ENCODE data around the gene DHX29. TPM values are rescaled to one million over a fixed set of nuclear protein-coding genes. Genes with fewer than 3 reads are reported as not detected.

Gene DHX29
- polyA plus RNA-seq, 6 donors from 2014 or later = 7.0 to 19.5 (median 15.3) TPM

DNA sequence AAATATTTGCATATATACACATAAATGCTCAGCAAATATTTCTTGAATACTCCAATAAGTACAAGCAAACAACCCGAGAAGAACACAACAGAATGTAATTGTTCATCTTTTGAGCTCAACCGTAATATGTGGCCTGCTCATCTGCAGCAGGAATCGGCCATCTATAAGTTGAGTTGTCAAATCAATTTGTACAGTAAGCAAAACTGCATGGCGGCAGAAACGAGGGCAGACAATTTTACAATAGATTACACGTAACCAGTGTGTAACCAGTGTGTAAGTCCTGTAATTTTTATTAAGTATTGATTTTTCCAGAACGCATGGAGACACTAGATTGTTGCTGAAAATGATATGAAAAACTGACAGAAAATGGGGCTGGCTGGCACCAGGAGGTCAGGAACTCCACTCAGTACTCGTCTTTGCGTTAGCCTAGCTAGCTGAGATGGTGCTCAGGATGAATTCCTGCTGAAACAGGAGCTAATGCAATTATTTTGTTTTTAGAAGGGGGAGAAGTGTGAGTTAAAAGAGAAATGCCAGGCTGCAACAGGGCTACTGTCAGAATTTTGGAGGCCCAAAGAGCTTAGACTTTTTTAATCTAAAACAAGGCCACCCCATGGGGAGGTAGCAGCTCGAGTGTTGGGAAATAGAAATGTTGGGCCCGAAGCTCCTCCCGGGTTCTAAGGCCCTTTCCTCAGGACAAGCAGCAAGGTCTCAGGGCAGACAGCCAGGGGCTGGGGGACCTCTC, 682 bp downstream of the DHX29 start:
- ATAC-seq (ENCODE audit: low read depth in 2 of 2) = no peak
- H3K27me3 Mint-ChIP-seq = no peaks in the 10 kb centered on the region
- no peak overlapping the region for H3K27ac Mint-ChIP-seq
- H3K4me3 Mint-ChIP-seq = no peak overlapping the region
- no peak for DNase-seq
- peaks cover 0 to 2% (median 0%) of the 10 kb centered on the region in 7 donors for H3K9me3 Mint-ChIP-seq
- peaks cover 14 to 31% (median 21%) of the 10 kb centered on the region in 3 donors for H3K4me1 Mint-ChIP-seq
- no peaks in the 10 kb centered on the region for H3K36me3 Mint-ChIP-seq

GRCh38 chr5:55305345-55305744, 2.1 kb downstream of the DHX29 start:
- peaks cover 0 to 2% (median 0%) of the 10 kb centered on the region in 7 donors for H3K9me3 Mint-ChIP-seq
- H3K27ac Mint-ChIP-seq = no peak overlapping the region
- no peak for DNase-seq
- no peak for ATAC-seq (ENCODE audit: low read depth in 2 of 2)
- H3K4me1 Mint-ChIP-seq = peaks cover 9 to 18% (median 15%) of the 10 kb centered on the region in 3 donors
- no peaks in the 10 kb centered on the region for H3K27me3 Mint-ChIP-seq
- H3K4me3 Mint-ChIP-seq = no peak overlapping the region
- no peaks in the 10 kb centered on the region for H3K36me3 Mint-ChIP-seq

GRCh38 chr5:55304584-55304983, 2.9 kb downstream of the DHX29 start:
- ATAC-seq (ENCODE audit: low read depth in 2 of 2) (no peak), DNase-seq (no peak)
- Mint-ChIP-seq H3K36me3 (no peaks in the 10 kb centered on the region), H3K27ac (peak overlapping the region in 1 of 6 donors; percentile 19), H3K4me1 (peaks cover 11 to 16% (median 15%) of the 10 kb centered on the region in 3 donors), H3K9me3 (peaks cover 0 to 2% (median 0%) of the 10 kb centered on the region in 7 donors), H3K27me3 (no peaks in the 10 kb centered on the region), H3K4me3 (peak overlapping the region in 1 of 8 donors; percentile 6)

- Mint-ChIP-seq H3K4me1 (peaks cover 14 to 16% (median 15%) of the 10 kb centered on the region in 3 donors), H3K27me3 (no peaks in the 10 kb centered on the region), H3K36me3 (no peaks in the 10 kb centered on the region), H3K4me3 (peak overlapping the region in 1 of 8 donors; percentile 37), H3K9me3 (peaks cover 0 to 2% (median 0%) of the 10 kb centered on the region in 7 donors), H3K27ac (peak overlapping the region in 4 of 6 donors; percentile 57 to 94 (median 70))
- ATAC-seq (ENCODE audit: low read depth in 2 of 2) (no peak), DNase-seq (no peak)
These were observed 4.2 kb downstream of the DHX29 start for GRCh38 chr5:55303238-55303690.

DNA sequence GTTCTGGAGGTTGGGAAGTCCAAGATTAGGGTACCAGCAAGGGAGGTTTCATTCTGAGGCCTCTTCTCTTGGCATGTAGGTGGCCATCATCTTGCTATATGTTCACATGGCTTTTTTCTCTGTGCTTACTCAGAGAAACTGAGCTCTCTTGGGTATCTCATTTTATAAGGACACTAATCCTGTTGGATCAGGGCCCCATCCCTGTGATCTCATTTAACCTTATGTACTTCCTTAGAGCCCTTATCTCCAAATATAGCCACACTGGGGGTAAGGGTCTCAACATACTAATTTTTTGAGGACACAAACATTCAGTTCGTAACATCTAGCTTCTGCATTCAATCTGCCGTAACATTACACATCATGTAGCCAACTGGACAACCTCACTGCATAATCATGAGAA, 6.6 kb downstream of the DHX29 start:
- H3K4me1 Mint-ChIP-seq = peaks cover 14 to 16% (median 15%) of the 10 kb centered on the region in 3 donors
- H3K4me3 Mint-ChIP-seq = peak overlapping the region in 1 of 8 donors; percentile 56
- H3K27me3 Mint-ChIP-seq = no peaks in the 10 kb centered on the region
- peaks cover 0 to 5% of the 10 kb centered on the region in 2 donors for H3K36me3 Mint-ChIP-seq
- ATAC-seq (ENCODE audit: low read depth in 2 of 2) = no peak
- no peak for DNase-seq
- H3K27ac Mint-ChIP-seq = no peak overlapping the region
- H3K9me3 Mint-ChIP-seq = peaks cover 0 to 2% (median 0%) of the 10 kb centered on the region in 7 donors

- Mint-ChIP-seq H3K27ac (no peak overlapping the region), H3K4me3 (no peak overlapping the region), H3K36me3 (peaks cover 28 to 35% of the 10 kb centered on the region in 2 donors), H3K4me1 (peaks cover 0 to 5% (median 0%) of the 10 kb centered on the region in 3 donors), H3K27me3 (no peaks in the 10 kb centered on the region), H3K9me3 (no peaks in the 10 kb centered on the region)
- DNase-seq = no peak
- no peak for ATAC-seq (ENCODE audit: low read depth in 2 of 2)
These were observed 12.6 kb downstream of the DHX29 start for GRCh38 chr5:55294935-55295334.

DNA sequence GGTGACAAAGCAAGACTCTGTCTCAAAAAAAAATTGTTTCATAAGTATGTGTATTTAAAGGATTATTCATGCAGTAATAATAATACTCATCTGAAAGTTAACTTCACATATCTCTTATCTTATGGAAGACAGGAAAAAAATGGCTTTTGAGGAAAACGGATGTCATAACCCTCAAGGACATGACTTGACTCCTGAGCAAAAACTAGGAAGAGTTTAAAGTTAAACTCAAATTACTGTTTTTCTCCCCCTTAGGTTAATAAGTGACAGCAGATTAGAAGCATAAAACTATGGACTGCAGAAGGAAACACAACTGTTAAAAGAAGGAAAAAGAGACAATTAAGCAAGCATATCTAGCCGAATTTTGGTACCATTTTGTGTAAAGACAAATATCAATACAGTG, 16.5 kb downstream of the DHX29 start:
- Mint-ChIP-seq H3K4me1 (no peaks in the 10 kb centered on the region), H3K9me3 (no peaks in the 10 kb centered on the region), H3K27ac (no peak overlapping the region), H3K4me3 (no peak overlapping the region), H3K27me3 (no peaks in the 10 kb centered on the region), H3K36me3 (peaks cover 44 to 45% of the 10 kb centered on the region in 2 donors)
- DNase-seq (no peak), ATAC-seq (ENCODE audit: low read depth in 2 of 2) (no peak)

DNA sequence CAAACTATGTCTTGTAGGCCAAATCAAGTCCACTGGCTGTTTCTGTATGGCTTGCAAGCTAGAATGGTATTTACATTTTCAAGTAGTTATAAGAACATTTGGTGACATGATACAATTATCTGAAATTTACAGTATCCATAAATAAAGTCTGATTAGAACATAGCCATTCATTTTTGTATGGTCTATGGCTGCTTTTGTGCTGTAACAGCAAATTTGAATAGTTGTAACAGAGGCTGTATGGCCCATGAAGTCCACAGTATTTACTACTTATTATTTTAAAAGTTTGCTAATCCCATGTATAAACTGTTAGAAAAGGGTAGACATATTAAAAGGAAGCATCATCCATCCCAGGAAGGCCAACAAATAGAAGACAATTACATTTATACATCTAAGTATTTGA, 17.7 kb downstream of the DHX29 start:
- Mint-ChIP-seq H3K4me3 (no peak overlapping the region), H3K9me3 (no peaks in the 10 kb centered on the region), H3K27me3 (no peaks in the 10 kb centered on the region), H3K36me3 (peaks cover 37 to 44% of the 10 kb centered on the region in 2 donors), H3K4me1 (no peaks in the 10 kb centered on the region), H3K27ac (no peak overlapping the region)
- no peak for DNase-seq
- no peak for ATAC-seq (ENCODE audit: low read depth in 2 of 2)

DNA sequence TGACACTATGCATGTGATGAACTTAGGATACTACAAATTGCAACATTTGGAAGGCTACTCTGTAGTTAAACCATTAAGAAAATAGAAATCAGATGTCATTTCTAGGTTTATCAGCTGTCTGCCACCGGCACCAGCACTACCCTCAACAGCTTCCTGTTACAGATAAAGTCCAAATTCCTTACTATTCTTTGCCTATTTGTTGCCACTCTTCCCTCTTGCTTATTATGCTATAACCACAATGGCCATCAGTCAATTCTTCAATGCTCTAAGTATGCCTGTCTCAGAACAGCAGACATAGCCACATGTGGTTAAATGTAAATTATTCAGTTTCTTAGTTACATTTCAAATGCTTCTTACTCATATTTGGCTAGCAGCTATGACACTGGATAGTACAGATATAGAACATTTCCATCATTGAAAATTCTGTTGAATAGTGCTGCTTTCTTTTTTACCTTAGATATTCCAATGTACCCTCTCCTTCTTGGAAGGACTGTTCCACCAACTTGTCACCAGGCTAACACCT, 21.0 kb downstream of the DHX29 start:
- DNase-seq (no peak), ATAC-seq (ENCODE audit: low read depth in 2 of 2) (no peak)
- peaks cover 14 to 20% of the 10 kb centered on the region in 2 donors for H3K36me3 Mint-ChIP-seq
- H3K4me1 Mint-ChIP-seq = no peaks in the 10 kb centered on the region
- no peaks in the 10 kb centered on the region for H3K27me3 Mint-ChIP-seq
- H3K9me3 Mint-ChIP-seq = no peaks in the 10 kb centered on the region
- no peak overlapping the region for H3K4me3 Mint-ChIP-seq
- H3K27ac Mint-ChIP-seq = no peak overlapping the region

DNA sequence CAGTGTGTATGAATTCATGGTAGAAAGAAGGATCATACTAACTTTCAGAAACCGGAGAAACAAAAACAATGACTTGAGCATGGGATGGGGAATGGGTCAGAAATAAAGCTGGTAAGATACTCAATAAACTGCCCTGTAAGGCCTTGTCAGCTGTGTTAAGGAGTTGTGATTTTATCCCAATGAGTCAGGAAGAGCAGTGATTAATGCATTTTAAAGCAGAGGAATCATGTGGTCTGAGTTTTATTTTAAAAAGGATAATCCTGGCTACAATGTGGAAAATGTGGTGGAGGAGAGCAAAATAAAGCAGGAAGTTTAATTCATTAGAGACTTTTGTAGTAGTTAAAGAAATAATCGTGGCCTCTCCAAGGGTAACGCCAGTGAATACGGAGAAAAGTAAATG, 28.7 kb downstream of the DHX29 start:
- ATAC-seq (ENCODE audit: low read depth in 2 of 2) = no peak
- Mint-ChIP-seq H3K9me3 (no peaks in the 10 kb centered on the region), H3K27me3 (no peaks in the 10 kb centered on the region), H3K4me3 (no peak overlapping the region), H3K27ac (peak overlapping the region in 1 of 6 donors; percentile 62), H3K4me1 (no peaks in the 10 kb centered on the region), H3K36me3 (peaks cover 30 to 46% of the 10 kb centered on the region in 2 donors)
- DNase-seq = no peak

GRCh38 chr5:55276771-55277170, 30.7 kb downstream of the DHX29 start:
- no peak for DNase-seq
- Mint-ChIP-seq H3K27me3 (no peaks in the 10 kb centered on the region), H3K4me1 (no peaks in the 10 kb centered on the region), H3K9me3 (no peaks in the 10 kb centered on the region), H3K36me3 (peaks cover 30 to 53% of the 10 kb centered on the region in 2 donors), H3K27ac (peak overlapping the region in 1 of 6 donors; percentile 49), H3K4me3 (no peak overlapping the region)
- ATAC-seq (ENCODE audit: low read depth in 2 of 2) = no peak

GRCh38 chr5:55258339-55258738, 49.2 kb downstream of the DHX29 start:
- Mint-ChIP-seq H3K27ac (no peak overlapping the region), H3K36me3 (peaks cover 9 to 14% of the 10 kb centered on the region in 2 donors), H3K9me3 (no peaks in the 10 kb centered on the region), H3K4me1 (no peaks in the 10 kb centered on the region), H3K4me3 (no peak overlapping the region), H3K27me3 (no peaks in the 10 kb centered on the region)
- no peak for ATAC-seq (ENCODE audit: low read depth in 2 of 2)
- DNase-seq = no peak

GRCh38 chr5:55254802-55255201, 52.7 kb downstream of the DHX29 start:
- Mint-ChIP-seq H3K4me1 (no peaks in the 10 kb centered on the region), H3K27ac (no peak overlapping the region), H3K9me3 (no peaks in the 10 kb centered on the region), H3K36me3 (peaks cover 0 to 5% of the 10 kb centered on the region in 2 donors), H3K4me3 (no peak overlapping the region), H3K27me3 (no peaks in the 10 kb centered on the region)
- ATAC-seq (ENCODE audit: low read depth in 2 of 2) = no peak
- no peak for DNase-seq

DNA sequence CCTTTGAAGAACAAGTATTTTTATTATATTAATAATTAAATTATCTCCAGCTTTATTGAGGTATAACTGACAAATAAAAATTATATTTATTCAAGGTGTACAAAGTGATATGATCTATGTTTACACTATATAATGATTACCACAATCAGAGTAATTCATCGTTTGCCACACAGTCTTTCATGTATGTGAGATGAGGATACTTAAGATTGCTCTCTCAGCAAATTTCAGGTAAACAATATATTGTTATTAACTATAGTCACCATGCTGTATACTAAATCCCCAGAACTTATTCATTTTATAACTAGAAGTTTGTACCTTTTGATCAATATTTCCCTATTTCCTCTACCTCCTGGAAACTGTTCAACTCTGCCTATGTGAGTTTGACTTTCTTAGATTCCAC, 57.4 kb downstream of the DHX29 start:
- Mint-ChIP-seq H3K4me1 (no peaks in the 10 kb centered on the region), H3K36me3 (peaks cover 0 to 7% of the 10 kb centered on the region in 2 donors), H3K9me3 (peaks cover 3 to 21% (median 15%) of the 10 kb centered on the region in 7 donors), H3K4me3 (no peak overlapping the region), H3K27ac (no peak overlapping the region), H3K27me3 (peaks cover 6 to 13% (median 13%) of the 10 kb centered on the region in 3 donors)
- DNase-seq = no peak
- no peak for ATAC-seq (ENCODE audit: low read depth in 2 of 2)

Data from naive B cell (primary cell).